Liver (tissue), 3 donors: ENCODE measurements around the gene PCDHGC5.

Source experiments
- CTCF ChIP-seq: fragments of 150-350 bp; IDR thresholded peaks from 2 replicates; pipeline ENCODE4 v1.5.1; 2017; ENCODE audit warnings: improper control_type of control experiment, low read depth, low read length; ENCODE audit not compliant: missing input control
- TAF1 ChIP-seq: conservative IDR thresholded peaks from 2 replicates; pipeline ENCODE4 v1.6.1; 2016; ENCODE audit warnings: antibody characterized with exemption, mild to moderate bottlenecking
- donor health status: healthy.
- donor health status: healthy.

DNA sequence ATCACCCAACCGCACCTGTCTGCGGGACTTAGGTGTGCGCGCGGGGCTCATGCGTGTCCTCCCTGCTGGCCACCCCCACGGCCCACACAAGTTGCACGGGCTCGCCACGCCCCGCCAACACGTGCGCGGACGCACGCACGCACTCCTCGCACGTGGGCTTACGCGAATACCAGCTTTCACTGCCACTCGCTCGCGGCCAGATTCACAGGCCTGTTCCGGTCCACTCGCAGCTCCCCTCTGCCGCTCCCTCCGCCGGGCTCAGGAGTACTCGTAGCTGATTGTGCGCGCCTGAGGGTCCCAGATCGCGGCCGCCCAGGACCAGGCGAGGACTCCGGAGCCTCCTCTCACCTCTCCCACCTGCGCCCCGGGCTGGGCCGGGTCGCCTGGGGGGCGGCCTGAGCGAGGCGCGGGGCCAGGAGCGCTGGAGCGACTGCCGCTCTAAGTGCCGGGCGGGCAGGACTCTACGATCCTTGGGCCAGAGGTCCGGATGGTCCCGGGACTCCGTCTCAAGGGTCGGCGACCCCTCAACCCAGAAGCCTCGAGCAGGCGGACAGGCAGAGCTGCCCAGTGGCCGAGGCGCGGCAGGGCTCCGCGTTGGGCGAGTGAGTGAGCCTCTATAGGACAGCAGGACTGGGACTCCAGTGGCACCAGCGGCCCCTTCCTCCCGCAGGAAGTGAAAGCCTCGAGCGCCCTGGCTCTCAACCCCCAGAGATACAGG is 3.4 kb downstream of the PCDHGC5 start:
- TF ChIP-seq CTCF (no peak), TAF1 (no peak)
